Transverse colon (tissue), 4 donors: ENCODE data around the gene PDSS2.

Experiments
- POLR2AphosphoS5 ChIP-seq, 3 donors: sonication (generic); formaldehyde crosslinking; IDR thresholded peaks; one replicate each; pipeline ENCODE4 v1.6.1; 2016; ENCODE audit warnings: antibody characterized with exemption in 3 of 3
- TF ChIP-seq, protein P1 (sequence below), 5 experiments: fragments of 200-600 bp in 3 of 5; fragments of 450-650 bp in 2 of 5; sonication (generic) in 3 of 5; IDR thresholded peaks; 1 replicate in 2 of 5; 2 replicates in 3 of 5; pipeline ENCODE4 v1.5.1; 2016 to 2017; ENCODE audit warnings: antibody characterized with exemption in 5 of 5, inconsistent platforms in 3 of 5, mild to moderate bottlenecking in 2 of 5, moderate library complexity in 1 of 5

DNA sequence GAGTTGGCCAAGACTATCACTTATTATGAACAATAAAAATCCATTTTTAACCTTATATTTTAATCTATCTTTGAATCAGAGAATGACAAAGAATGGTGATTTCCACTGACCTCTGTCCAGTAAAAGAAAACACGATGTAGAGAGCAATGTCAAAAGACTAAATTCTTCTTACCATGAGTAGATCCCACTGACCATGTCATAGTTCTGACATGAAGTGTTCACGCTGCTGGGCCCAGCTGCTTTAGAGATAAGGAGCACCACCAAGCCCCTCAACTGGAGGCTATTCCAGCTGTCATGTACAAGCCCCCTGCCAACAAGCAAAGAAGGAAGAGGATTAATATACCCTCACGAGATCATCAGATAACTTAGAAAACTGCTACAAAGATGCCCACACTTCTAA, 125.3 kb downstream of the PDSS2 start:
- TF ChIP-seq, protein P1, sequence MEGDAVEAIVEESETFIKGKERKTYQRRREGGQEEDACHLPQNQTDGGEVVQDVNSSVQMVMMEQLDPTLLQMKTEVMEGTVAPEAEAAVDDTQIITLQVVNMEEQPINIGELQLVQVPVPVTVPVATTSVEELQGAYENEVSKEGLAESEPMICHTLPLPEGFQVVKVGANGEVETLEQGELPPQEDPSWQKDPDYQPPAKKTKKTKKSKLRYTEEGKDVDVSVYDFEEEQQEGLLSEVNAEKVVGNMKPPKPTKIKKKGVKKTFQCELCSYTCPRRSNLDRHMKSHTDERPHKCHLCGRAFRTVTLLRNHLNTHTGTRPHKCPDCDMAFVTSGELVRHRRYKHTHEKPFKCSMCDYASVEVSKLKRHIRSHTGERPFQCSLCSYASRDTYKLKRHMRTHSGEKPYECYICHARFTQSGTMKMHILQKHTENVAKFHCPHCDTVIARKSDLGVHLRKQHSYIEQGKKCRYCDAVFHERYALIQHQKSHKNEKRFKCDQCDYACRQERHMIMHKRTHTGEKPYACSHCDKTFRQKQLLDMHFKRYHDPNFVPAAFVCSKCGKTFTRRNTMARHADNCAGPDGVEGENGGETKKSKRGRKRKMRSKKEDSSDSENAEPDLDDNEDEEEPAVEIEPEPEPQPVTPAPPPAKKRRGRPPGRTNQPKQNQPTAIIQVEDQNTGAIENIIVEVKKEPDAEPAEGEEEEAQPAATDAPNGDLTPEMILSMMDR (IDR thresholded peaks at IDR 0.05): no peak
- TF ChIP-seq POLR2AphosphoS5 (IDR thresholded peaks at IDR 0.05): no peak
